Activated CD8-positive, alpha-beta memory T cell treated with anti-CD3 and anti-CD28 coated beads, Interleukin-2, amount 50 U/mL, for 1 hour (primary cell): ENCODE data around the gene CREB3.

Experiments
- DNase-seq: peaks from one replicate; pipeline ENCODE4 v3.0.0-alpha.2; 2020; ENCODE audit errors: extremely low read depth

The CREB3 gene

DNA sequence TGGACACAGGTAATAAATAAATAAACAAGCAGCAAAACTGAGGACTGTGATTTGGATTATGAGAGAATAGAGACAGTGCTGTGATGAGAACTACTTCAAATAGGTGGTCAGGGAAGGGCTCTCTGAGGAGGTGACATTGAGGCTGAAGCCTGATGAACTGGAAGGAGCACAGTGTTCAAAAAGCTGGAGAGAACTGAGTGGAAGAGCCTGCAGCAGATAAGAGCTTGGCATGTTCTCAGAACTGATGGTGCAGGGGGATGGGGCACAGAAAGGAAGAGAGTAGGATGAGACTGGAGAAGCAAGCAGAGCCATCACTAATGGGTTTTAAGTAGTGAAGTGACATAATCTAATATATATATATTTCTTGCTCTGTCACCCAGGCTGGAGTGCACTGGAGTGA lies 31.5 kb upstream of the CREB3 start:
- DNase-seq, result no peak

DNA sequence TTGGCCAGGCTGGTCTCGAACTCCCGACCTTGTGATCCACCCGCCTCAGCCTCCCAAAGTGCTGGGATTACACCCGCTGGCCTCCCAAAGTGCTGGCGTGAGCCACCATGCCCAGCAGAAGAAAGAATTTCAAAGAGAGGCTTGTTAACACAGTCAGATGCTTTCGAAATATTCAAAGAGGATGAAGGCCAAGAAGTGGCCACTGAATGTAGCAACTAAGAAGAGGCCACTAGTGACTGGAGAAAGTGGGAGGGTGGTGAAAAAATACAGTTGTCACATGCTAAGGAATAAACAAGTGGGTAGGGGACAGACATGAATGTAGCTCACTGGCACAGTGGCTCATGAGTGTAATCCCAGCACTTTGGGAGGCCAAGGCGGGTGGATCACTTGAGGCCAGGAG lies 29.8 kb upstream of the CREB3 start:
- no peak for DNase-seq

DNA sequence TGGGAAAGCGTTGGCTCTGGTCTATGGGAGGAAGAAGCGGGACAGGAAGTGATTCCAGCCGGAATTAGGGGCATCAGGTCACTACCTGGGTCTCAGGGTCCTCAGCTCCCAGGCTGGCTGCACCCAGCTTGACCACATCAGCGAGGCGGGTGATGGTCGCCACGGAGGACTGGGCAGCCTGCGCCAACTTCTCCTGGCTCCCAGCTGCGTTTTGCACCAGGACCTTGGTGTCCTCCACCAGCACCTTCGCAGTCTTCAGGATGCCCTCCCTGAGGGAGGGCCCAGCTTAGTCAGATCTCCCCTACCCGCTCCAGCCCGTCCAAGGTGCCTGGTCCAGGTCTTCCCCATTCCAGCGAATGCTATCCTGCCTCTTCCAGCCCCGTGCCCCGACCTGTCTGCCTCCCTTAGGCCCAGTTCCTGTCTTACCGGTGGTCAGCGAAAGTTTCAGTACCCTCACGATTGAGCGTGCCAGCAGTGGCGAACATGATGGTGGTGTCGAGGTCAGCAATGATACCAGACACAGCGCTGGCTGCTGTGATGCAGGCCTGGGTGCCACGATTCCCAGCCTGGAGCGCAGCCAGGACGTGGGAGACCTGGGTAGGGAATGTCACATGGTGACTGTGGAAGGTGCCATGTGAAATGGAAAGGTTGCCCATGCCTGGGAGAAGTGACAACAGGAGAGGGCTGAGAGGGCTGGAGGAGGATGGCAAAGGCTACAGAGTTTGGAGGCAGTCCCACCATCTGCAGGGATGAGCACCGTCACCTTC lies 28.4 kb upstream of the CREB3 start:
- no peak for DNase-seq

DNA sequence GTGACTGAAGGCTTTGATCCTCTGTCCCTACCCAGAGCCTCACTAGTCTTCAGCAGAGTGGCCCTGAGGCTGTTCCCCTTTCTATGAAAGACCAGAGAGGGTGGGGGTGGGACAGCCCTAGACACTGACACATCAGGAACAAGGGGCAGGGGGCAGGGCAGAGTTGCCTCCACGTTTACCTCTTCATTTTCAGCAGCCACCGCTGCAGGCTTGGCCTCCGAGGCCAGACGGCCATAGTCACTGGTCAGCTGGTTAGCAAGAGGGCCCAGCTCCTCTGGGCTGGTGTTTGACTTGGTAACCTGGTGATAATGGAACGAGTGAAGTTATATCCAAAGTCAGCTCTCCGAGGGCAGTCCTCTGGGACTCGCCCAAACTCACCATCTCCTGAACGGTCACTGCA lies 27.1 kb upstream of the CREB3 start:
- DNase-seq, result no peak

DNA sequence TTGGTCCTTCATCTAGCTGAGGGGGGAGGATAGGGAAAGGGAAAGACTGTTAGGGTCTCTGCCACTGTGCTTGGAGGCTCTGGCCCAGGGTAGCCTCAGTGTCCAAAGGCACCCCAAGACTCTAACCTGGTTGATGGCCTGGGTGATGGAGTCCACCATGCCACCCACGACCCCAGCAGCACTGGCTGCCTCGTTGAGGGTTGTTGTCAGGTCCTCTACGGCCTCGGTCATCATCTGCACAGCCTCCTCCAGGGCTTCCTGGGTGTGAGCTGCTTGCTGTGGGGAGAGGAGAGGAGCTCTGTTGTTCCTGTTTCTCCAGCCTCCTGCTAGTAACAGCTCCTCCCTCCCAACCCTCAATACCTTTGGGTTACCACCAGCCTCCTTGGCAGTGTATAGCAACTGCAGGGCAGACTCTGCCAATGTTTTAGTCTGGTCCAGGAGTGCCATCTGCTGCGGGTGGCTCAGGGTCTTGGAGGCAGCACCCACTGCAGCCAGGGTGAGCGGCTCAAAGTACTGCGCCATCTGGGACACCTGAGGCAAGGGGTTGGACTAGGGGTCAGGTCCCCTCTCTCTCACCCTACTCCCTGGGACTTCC lies 26.5 kb upstream of the CREB3 start:
- no peak for DNase-seq

DNA sequence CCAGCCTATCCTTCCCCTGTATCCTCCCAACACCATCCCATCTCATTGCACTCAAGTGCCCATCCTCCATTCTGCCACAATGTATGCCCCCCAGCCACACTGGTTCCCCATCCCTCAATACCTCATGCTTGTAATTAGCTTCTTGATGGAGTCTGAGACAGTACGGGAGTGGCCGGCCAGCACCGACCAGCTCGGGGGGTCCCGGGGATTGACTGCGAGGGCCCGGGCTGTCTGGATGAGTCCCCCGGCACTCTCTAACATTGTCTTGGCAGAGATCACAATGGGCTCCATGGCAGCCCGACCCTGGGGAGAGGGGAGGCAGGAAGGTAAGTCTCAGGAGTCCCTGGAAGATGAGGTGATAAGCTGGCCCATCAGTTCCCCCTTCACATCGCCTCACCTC lies 25.5 kb upstream of the CREB3 start:
- DNase-seq, result no peak

DNA sequence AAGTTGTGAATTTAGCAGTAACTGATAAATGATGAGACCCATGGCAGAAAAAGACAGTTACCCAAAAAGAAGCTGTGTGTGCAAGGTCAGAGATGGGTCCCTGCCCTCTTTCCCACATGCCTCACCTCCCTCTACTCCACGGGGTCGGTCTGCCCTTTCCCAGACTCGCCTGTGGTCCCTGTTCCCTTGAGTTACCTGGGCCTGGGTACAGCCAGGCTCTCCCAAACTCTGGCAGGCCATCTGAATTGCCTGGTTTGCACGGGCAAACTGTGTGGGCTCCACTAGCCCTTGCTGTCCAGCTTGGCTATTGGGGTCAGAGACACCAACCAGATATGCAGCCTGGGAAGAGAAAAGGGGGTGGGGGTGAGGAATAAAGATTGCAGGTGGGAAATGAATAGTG lies 24.3 kb upstream of the CREB3 start:
- DNase-seq, result no peak

DNA sequence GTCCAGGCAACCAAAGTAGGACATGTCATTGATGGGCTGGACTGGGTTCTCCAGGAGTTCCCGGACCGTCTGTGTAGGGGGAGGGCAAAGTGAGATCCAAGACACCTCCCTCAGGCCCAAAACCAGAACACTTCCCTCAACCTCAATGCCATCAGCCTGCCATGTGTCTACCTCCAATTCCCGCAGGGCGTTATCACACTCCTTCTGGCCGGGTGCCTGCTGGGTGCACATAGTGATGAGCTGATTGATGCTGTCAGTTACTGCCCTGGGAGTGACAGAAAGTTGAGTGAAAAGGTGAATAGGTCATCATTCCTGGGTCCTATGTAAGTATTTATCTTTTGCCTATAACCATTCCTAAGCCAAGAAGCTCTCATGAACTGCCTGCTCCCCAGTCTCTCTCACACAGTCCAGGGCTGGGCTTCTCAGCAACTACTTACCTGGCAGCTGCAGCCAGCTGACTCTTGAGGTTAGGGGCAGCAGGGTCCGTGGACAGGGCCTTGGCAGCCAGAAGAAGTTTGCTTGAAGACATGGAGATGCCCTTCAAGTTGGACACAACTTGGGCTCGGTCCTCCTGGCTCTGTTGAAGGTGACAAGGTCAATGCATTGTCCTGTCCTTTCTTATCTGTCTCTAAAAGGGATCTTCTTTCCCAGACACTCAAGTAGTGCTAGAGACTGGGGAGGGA lies 21.5 kb upstream of the CREB3 start:
- DNase-seq, result no peak

DNA sequence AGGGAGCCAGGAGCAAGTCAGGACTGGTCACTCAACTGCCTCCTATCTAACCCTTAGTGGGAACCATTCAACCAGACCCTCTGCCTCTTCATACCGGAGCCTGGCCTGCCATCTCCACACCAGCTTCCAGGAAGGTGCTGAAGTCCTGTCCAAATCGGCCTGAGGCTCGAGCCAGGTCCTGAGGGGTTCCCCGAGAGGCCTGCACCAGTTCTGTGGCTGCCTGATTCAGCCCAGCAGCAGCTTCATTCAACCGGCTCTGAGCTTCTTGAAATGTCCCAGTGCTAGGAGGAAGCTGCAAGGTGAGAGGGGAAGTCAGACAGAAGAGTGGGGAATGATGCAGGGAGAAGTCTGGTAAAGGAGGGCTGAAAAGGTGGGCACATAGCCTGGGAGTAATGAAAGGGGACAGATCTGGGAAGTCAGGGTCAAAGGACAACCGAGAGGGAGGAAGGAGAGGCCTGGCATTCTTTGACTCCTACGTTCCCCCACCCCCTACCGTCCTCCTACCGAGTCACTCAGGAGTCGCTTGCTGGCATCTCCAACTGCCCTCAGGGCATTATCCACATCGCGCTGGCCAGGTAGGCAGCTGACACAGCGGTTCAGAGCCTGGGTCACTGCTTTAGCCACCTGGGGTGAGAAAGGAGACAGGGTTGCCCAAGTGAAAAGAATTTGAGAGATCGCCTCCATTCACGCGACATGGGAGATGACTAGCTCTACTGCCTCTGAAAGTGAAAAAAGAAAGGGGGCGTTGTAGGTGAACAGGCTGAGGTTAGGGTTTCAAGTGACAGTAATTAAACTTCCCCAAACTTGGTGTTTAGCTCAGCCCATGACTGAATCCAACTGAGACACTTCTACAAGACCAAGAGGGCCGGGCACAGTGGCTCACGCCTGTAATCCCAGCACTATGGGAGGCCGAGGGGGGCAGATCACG lies 20.7 kb upstream of the CREB3 start:
- DNase-seq, result no peak

DNA sequence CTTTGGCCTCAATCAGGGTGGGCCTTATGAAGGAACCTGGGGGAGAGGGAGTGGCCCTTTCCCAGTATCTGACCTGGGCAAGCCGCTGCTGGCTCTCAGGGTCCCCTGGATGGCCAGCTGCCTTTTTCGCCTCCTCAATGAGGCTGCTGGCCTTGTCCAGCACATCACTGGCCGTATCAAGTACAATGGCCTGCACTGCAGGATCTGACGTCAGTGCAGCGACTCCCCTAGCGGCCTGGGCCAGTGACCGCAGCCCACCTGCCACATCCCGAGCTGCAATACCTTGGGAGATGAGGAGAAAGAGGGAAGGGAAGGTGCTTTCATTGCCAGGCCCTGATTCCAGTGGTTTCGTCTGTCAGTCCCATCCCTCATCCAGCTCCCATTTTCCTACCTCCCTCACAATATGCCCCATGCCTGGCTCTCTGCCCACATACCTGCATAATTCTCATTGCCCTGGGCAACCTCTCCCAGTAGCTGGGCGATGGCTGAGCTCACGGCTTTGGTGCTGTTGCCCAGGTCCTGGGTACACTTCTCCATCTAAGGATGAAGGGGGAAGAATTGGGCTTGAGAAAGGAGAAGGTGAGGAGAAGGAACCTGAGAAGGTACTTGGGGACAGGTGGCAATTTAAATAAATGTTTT lies 19.6 kb upstream of the CREB3 start:
- no peak for DNase-seq

DNA sequence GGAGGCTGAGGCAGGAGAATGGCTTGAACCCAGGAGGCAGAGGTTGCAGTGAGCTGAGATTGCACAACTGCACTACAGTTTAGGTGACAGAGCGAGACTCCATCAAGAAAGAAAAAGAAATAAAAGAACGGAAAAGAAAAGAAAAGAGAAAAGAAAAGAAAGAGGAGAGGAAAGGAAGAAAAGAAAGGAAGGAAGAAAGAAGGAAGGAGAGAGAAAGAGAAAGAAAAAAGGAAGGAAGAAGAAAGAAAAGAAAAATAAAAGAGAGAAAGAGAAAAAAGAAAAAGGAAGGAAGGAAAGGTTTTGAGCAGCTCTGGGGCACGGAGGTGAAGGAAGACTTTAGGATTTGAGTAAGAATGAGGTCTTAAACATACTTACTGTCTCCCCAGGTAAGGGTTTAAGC lies 18.9 kb upstream of the CREB3 start:
- DNase-seq, result no peak

DNA sequence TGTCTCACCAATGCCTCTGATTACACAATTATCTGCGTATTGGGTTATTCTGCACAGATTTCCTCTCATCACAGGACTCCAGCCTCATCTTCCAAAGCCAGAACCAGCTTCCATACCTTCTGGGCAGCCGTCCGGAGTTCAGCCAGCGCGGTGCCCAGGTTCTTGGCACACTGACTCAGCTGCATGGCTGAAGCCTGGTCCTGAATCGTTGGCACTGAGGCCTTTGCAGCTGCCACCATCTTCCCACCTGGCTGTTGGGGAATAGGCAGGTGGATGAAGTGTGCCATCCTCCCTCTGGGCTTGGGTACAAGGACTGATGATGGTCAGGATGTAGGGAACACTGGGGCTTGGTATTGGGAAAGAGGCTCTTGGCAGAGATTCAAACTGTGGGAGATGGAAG lies 18.3 kb upstream of the CREB3 start:
- DNase-seq, result no peak

DNA sequence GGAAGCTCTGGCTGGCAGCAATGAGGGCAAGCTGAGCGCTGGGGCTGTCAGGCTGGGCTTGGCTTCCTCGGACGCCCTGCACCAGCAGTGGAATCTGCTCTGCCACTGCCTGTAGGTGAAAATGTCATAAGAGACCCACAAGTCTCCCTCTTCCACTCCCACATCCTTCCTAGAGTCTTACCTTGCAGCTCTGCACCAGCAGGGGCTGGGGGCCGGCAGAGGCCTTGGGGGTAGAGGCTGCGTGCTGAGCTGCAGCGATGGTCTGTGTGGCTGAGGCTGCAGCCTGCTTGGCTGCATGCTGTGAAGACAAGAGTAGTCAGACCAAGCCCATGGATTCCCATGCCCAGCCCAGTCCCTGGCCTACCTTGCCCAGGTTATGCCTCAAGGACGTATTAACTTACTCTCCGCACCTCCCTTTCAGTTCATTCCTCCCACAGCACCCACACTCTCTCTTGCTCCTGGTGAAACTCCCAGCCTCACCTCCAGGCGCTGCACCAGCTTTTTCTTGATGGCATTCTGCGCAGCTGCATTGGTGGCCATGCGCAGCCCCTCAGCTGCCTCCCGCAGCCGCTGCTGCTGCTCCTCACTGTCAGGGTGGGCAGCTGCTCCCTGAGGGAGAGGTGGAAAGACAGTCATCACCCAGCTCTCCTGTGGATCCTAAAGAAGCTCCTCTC lies 17.8 kb upstream of the CREB3 start:
- no peak for DNase-seq

DNA sequence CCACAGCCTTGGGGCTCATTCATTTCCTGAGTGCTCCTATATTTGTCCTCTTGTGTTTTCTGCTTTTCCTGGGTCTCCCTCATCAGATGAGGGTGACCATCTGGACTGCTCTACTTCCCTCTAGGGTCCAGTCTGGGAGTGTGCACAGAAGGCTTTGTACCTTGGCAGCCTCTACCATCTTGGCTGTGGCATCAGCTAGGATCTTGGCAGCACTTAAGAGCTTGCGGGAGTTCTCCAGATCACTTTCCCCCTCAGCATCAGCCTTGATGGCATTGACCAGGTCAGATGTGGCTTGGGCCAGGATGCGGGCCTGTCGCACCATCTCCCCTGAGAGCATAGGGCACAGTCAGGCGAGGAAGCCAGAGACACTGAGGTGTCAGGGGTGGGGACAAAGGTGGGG lies 16.2 kb upstream of the CREB3 start:
- no peak for DNase-seq

DNA sequence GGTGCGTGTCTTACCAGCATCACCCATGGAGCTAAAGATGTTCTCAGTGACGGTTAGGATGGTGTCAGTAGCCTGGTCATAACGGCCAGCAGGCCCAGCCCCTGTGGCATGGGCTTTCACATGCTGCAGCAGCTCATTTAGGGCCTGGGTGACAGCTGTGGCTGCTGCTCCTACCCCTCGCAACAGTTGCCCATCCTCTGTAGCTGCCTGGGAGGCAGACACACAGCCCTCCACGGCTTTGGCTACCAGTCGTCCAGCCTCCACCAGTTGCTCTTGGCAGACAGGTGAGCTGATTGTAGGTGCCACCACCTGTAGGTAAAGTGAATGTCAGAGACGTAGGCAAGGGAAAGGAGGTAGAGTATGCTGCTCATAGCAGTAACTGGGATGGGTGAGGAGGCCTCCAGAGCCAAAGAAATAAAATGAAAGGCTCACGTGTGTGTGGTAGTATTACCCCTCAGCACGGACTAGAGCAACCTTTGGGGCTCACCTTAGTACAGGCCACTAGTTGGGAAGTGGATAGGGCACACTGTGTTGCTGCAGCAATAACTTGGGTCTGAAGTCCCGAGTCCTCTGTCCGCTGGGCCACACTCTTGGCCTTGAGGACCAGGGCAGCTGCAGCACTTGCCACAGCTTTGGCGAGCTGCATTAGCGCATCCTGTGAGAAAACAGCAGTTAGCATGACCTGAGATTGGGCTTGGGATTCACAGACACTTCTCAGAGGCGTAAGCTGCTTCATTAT lies 15.2 kb upstream of the CREB3 start:
- no peak for DNase-seq

DNA sequence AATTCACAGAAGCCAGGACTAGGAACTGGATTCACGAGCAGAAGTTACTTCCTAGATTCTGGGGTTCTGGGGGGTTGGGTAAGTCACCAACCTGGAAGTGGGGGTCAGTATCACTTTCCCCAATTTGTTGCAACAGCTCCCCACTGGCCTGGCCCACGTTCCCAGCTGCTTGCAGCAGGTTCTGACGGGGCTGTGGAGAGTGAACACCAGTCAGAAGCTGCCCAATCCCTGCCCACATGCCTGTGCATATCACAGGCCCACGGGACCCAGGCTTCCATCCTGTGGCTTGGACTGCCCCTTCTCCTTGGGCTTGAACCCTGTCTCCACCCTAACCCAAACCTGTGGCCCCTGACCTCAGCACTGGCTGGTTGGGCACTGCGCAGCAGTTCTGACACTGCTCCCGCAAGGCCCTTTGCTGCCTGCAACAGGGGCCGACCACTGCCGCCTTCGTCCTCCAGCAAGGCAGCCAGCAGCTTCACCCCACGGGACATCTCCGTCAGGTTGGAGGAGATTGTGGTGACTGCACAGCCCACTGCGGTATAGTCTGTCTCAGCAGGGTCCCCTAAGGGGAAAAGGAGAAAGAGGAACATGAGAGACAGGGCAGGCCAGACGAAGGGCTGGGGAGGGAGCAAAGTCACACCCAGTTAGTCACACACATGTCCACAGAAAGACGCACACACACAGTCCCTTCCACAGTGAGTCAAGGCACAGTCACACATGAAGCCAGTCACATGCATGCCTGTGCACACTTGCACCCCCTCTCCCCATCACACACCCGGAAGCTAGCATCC lies 13.6 kb upstream of the CREB3 start:
- DNase-seq, result no peak

DNA sequence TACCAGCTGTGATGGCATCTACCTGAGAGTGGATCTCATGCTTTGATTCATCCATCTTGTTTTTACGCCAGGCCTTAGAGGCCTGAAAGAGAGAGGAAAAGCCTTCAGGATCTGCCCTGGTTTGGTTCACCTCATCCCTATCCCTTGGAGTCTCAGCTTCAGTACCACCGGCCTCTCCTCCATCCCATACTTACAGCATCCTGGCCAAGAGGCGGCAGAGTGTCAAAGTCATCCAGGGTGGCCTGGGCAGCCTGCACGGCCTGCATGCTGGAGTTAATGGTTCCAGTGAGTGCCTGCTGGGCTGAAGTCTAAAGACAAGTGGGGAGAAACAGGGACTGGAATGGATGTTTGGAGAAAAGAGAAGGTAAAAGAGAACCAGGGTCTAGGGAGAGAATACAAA lies 12.9 kb upstream of the CREB3 start:
- DNase-seq, result no peak

DNA sequence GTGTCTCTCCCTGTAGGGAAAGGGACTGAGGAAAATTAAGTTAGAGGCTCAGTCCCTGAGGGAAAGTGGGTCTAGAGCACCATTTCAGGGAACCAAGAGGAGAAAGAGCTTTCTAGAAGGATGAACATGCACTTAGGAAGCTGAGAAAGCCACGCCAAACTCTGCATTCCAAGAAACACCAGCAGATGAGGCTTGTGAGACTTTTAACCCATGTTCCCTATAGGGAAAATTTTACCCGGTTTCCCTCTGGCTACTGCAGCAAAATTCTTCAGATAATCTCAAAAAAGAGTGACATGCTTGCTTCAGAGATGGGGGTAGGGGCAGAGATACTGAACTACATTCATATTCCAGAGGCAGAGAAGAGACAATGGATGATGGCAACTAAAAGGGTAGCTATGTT lies 9.0 kb upstream of the CREB3 start:
- DNase-seq, result no peak

DNA sequence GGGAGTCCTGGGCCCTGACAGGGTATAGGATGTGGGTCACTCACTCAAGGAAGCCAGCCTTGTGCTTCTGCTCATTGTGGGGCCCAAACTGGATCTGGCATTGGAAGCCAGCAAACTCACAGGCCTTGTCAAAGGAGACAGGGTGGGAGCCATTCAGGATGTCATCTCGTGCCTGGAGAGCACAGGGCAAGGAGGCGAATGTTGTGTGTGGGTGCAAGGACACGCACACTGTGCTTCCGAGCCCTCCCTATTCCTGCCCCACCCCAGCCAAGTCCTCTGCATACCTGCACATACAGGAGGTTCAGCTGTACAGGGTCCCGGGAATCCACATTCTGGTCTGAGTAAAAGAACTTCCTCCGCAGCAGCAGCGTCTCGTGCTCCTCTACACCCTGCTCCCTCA lies 8.6 kb upstream of the CREB3 start:
- DNase-seq, result no peak

DNA sequence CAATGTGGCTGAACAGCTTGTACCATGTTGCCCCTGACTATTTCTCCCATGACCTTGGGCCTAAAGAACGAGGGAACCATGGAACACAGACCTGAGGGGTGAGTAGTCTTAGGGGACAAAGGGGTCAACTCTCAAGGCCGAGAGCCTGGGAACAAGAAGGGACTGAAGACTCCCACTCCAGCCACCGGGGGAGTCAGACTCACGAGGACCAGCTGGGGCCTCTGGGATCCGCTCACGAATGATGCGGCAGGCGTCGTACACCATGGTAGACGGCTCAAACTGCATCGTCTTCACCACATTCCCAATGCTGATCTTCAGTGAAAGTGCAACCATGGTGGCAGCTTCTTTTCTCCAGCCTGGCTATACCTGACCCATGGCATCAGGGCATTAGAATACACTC lies 7.1 kb upstream of the CREB3 start:
- DNase-seq, result no peak
